HFFc6 (cell line): ENCODE data around the gene DLX2. TPM values are rescaled to one million over a fixed set of nuclear protein-coding genes. Genes with fewer than 3 reads are reported as not detected.

Source experiments
- DNase-seq: peaks from one replicate; pipeline ENCODE4 v3.0.0-alpha.2; 2018
- H3K27ac Mint-ChIP-seq: 2 replicates; pipeline ENCODE4 v1.8.0; 2020; ENCODE audit warnings: mild to moderate bottlenecking, mixed read lengths
- H3K27me3 Mint-ChIP-seq: 2 replicates; pipeline ENCODE4 v1.8.0; 2021; ENCODE audit warnings: mild to moderate bottlenecking, moderate library complexity, mixed read lengths; ENCODE audit not compliant: insufficient read depth
- H3K36me3 Mint-ChIP-seq: 2 replicates; pipeline ENCODE4 v1.8.0; 2021; ENCODE audit warnings: low read depth, mixed read lengths
- H3K4me1 Mint-ChIP-seq: 2 replicates; pipeline ENCODE4 v1.8.0; 2020; ENCODE audit warnings: low read depth, mixed read lengths
- H3K4me3 Mint-ChIP-seq: 2 replicates; pipeline ENCODE4 v1.8.0; 2020; ENCODE audit warnings: mild to moderate bottlenecking, moderate library complexity, mixed read lengths
- H3K9me3 Mint-ChIP-seq: 2 replicates; pipeline ENCODE4 v1.8.0; 2020; ENCODE audit warnings: mild to moderate bottlenecking, mixed read lengths
- CTCF ChIP-seq: fragments of 200-600 bp; sonication (generic); IDR thresholded peaks from 2 replicates; pipeline ENCODE4 v1.5.0; 2021; ENCODE audit warnings: antibody characterized with exemption, mild to moderate bottlenecking
- total RNA-seq, 6 experiments: library from RNA; stranded (reverse); fragmentation: NEBNext Ultra II Directional; extraction: Animal tissue kit (Norgen Biotek cat#: 25700); gene quantifications; 2 replicates in 1 of 6; 3 replicates in 5 of 6; pipeline ENCODE4 v1.2.3, GENCODE V29; 2021

The DLX2 gene
- total RNA-seq, 6 experiments from 2014 or later = 8.8 to 12.6 (median 9.5) TPM

- H3K4me1 Mint-ChIP-seq = no peaks in the 10 kb centered on the region
- H3K27ac Mint-ChIP-seq = no peak overlapping the region
- no peaks in the 10 kb centered on the region for H3K36me3 Mint-ChIP-seq
- TF ChIP-seq CTCF = no peak
- H3K4me3 Mint-ChIP-seq = no peak overlapping the region
- no peak for DNase-seq
- no peaks in the 10 kb centered on the region for H3K9me3 Mint-ChIP-seq
- peaks cover 11% of the 10 kb centered on the region for H3K27me3 Mint-ChIP-seq
These were observed 34.4 kb upstream of the DLX2 start for GRCh38 chr2:172137109-172137508.

- peaks cover 7% of the 10 kb centered on the region for H3K27me3 Mint-ChIP-seq
- no peaks in the 10 kb centered on the region for H3K9me3 Mint-ChIP-seq
- H3K4me3 Mint-ChIP-seq = no peak overlapping the region
- no peaks in the 10 kb centered on the region for H3K36me3 Mint-ChIP-seq
- H3K27ac Mint-ChIP-seq = no peak overlapping the region
- TF ChIP-seq CTCF = no peak
- H3K4me1 Mint-ChIP-seq = no peaks in the 10 kb centered on the region
- DNase-seq = no peak
These were observed 32.7 kb upstream of the DLX2 start for GRCh38 chr2:172135446-172135845.

GRCh38 chr2:172134270-172134669 lies 31.6 kb upstream of the DLX2 start:
- Mint-ChIP-seq H3K27me3 (peaks cover 1% of the 10 kb centered on the region), H3K27ac (no peak overlapping the region), H3K36me3 (no peaks in the 10 kb centered on the region), H3K4me3 (no peak overlapping the region), H3K9me3 (no peaks in the 10 kb centered on the region), H3K4me1 (no peaks in the 10 kb centered on the region)
- DNase-seq = no peak
- TF ChIP-seq CTCF = no peak; the same call in 1 of the 2 replicates

GRCh38 chr2:172131713-172132555 lies 29.2 kb upstream of the DLX2 start:
- Mint-ChIP-seq H3K27me3 (peaks cover 1% of the 10 kb centered on the region), H3K36me3 (no peaks in the 10 kb centered on the region), H3K4me3 (no peak overlapping the region), H3K4me1 (no peaks in the 10 kb centered on the region), H3K27ac (no peak overlapping the region), H3K9me3 (no peaks in the 10 kb centered on the region)
- no peak for DNase-seq
- no peak for TF ChIP-seq CTCF

GRCh38 chr2:172129404-172129803 lies 26.7 kb upstream of the DLX2 start:
- Mint-ChIP-seq H3K4me1 (no peaks in the 10 kb centered on the region), H3K36me3 (no peaks in the 10 kb centered on the region), H3K27me3 (no peaks in the 10 kb centered on the region; the same call in 1 of the 2 replicates), H3K4me3 (no peak overlapping the region), H3K9me3 (no peaks in the 10 kb centered on the region), H3K27ac (no peak overlapping the region)
- no peak for DNase-seq
- no peak for TF ChIP-seq CTCF
